ENCODE data around the gene STPG1.
A peak's percentile ranks its signal among the peaks of the same experiment; 100 is the strongest.

The STPG1 gene

DNA sequence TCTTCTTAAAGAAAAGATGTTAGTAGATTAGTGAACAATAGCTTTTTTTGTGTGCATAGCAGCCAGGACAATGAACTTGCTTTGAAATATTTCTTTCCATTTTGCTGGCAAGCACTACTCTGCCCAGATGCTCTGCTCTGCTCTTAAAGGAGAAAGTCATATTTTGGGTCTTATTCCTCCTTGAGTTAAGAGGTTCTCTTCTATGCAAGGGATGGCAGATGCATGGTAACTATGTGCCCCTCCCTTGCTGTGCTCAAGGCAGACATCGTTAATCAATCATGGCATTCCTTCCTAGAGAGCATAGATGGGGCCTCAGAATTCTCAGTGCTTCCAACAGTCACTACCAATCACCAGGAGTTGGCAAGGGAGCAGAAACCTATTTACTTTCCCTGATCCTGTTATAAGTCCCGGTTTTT, 29.7 kb upstream of the STPG1 start:
- Histone ChIP-seq H3K36me3 (ENCODE audit: insufficient read depth, low read length) (peaks cover 9% of the 10 kb centered on the region), H3K9me3 (replicated peaks; ENCODE audit: low read length) (no peaks in the 10 kb centered on the region), H3K27me3 (ENCODE audit: control insufficient read depth, insufficient read depth, low read length) (no peaks in the 10 kb centered on the region), H3K4me1 (ENCODE audit: control insufficient read depth, insufficient read depth, low read length) (peaks cover 10% of the 10 kb centered on the region), H3K4me3 (ENCODE audit: low read length) (no peak overlapping the region), H3K9ac (ENCODE audit: low read depth, low read length) (no peak overlapping the region), H3K4me2 (ENCODE audit: low read length) (no peak overlapping the region)

GRCh38 chr1:24442764-24443163, 29.2 kb upstream of the STPG1 start:
- no peak overlapping the region for H3K4me3 ChIP-seq (ENCODE audit: low read length)
- no peaks in the 10 kb centered on the region for H3K9me3 ChIP-seq (replicated peaks; ENCODE audit: low read length)
- H3K9ac ChIP-seq (ENCODE audit: low read depth, low read length) = no peak overlapping the region
- peaks cover 14% of the 10 kb centered on the region for H3K4me1 ChIP-seq (ENCODE audit: control insufficient read depth, insufficient read depth, low read length)
- H3K27me3 ChIP-seq (ENCODE audit: control insufficient read depth, insufficient read depth, low read length) = no peaks in the 10 kb centered on the region
- no peak overlapping the region for H3K4me2 ChIP-seq (ENCODE audit: low read length)
- peaks cover 9% of the 10 kb centered on the region for H3K36me3 ChIP-seq (ENCODE audit: insufficient read depth, low read length)

- H3K36me3 ChIP-seq (ENCODE audit: insufficient read depth, low read length) = peaks cover 9% of the 10 kb centered on the region
- H3K9me3 ChIP-seq (replicated peaks; ENCODE audit: low read length) = no peaks in the 10 kb centered on the region
- no peak overlapping the region for H3K9ac ChIP-seq (ENCODE audit: low read depth, low read length)
Measured at GRCh38 chr1:24441996-24442668, 28.6 kb upstream of the STPG1 start.

DNA sequence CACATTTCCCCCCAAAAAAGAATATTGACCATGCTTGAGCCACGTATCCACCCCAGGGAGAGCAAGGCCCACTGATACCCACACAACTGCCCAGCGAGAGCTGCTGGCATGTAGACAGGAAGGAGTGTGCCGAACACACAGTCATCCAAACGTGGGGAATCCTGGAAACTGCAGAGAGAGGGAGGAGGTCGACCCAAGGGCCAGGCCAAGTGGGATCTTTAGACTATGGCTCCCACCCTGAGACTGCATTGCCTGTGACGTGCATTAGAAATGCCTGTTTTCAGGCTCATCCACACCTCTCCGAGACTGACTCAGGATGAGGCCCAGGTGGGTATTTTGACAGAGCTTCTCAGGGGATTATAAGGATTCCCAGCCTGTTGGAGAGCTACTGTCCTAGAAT, 27.9 kb upstream of the STPG1 start:
- Histone ChIP-seq H3K9ac (ENCODE audit: low read depth, low read length) (no peak overlapping the region), H3K4me3 (ENCODE audit: low read length) (no peak overlapping the region), H3K27me3 (ENCODE audit: control insufficient read depth, insufficient read depth, low read length) (no peaks in the 10 kb centered on the region), H3K4me2 (ENCODE audit: low read length) (no peak overlapping the region), H3K9me3 (replicated peaks; ENCODE audit: low read length) (no peaks in the 10 kb centered on the region), H3K4me1 (ENCODE audit: control insufficient read depth, insufficient read depth, low read length) (peaks cover 18% of the 10 kb centered on the region), H3K36me3 (ENCODE audit: insufficient read depth, low read length) (peaks cover 4% of the 10 kb centered on the region)

More at GRCh38 chr1:24441996-24442668, 28.6 kb upstream of the STPG1 start:
- Histone ChIP-seq H3K4me2 (ENCODE audit: low read length) (no peak overlapping the region), H3K4me1 (ENCODE audit: control insufficient read depth, insufficient read depth, low read length) (peaks cover 18% of the 10 kb centered on the region), H3K4me3 (ENCODE audit: low read length) (no peak overlapping the region), H3K27me3 (ENCODE audit: control insufficient read depth, insufficient read depth, low read length) (no peaks in the 10 kb centered on the region)

DNA sequence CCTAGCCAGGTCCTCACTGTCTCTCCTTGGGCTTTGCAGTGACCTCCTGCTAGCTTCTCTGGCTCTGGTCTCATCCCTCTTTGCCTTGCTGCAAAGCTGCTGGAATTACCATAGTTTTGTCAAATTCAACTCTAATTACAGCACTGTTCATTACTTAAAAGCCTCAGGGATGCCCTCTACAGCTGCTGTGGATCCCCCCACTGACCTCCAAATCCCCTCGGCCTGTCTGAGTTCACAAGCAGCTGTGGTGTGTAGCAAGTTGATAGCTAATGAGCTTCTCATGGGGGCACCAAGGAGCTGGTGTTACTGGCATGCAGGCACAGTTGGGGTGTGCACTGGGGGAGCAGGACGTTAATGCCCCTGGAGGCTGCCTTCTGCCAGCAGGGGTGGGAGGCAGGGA, 26.9 kb upstream of the STPG1 start:
- no peak overlapping the region for H3K4me3 ChIP-seq (ENCODE audit: low read length)
- peaks cover 4% of the 10 kb centered on the region for H3K36me3 ChIP-seq (ENCODE audit: insufficient read depth, low read length)
- H3K4me1 ChIP-seq (ENCODE audit: control insufficient read depth, insufficient read depth, low read length) = peaks cover 18% of the 10 kb centered on the region

DNA sequence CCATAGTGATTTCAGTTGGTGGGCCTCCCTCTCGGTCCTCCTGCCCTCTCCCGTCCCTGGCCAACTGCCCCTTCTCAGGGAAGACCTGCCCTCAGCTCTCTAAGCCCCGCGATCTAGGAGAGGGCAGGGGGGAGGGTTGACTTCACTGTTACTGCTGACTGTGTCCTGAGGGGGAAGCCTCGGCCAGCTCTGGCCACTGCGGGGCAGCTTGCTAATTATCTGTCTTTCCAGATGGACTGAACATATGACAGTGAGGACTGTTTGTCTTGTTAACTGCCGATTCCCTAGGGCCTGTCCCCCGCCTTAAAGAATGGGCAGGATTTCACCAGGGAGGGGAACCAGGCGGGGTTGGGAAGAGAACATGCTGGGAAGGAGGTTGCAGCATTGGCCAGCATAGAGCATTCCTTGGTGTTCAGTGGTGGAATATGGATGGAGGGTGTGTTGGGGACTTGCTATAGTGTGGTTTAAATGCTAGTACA, 24.9 kb upstream of the STPG1 start:
- Histone ChIP-seq H3K4me1 (ENCODE audit: control insufficient read depth, insufficient read depth, low read length) (peaks cover 18% of the 10 kb centered on the region), H3K36me3 (ENCODE audit: insufficient read depth, low read length) (peaks cover 4% of the 10 kb centered on the region), H3K9me3 (replicated peaks; ENCODE audit: low read length) (no peaks in the 10 kb centered on the region), H3K9ac (ENCODE audit: low read depth, low read length) (no peak overlapping the region), H3K27me3 (ENCODE audit: control insufficient read depth, insufficient read depth, low read length) (no peaks in the 10 kb centered on the region), H3K4me3 (ENCODE audit: low read length) (no peak overlapping the region), H3K4me2 (ENCODE audit: low read length) (peak overlapping the region; percentile 32)

More for the DNA sequence above, 26.9 kb upstream of the STPG1 start:
- no peaks in the 10 kb centered on the region for H3K9me3 ChIP-seq (replicated peaks; ENCODE audit: low read length)
- no peak overlapping the region for H3K4me2 ChIP-seq (ENCODE audit: low read length)
- H3K27me3 ChIP-seq (ENCODE audit: control insufficient read depth, insufficient read depth, low read length) = no peaks in the 10 kb centered on the region
- no peak overlapping the region for H3K9ac ChIP-seq (ENCODE audit: low read depth, low read length)

DNA sequence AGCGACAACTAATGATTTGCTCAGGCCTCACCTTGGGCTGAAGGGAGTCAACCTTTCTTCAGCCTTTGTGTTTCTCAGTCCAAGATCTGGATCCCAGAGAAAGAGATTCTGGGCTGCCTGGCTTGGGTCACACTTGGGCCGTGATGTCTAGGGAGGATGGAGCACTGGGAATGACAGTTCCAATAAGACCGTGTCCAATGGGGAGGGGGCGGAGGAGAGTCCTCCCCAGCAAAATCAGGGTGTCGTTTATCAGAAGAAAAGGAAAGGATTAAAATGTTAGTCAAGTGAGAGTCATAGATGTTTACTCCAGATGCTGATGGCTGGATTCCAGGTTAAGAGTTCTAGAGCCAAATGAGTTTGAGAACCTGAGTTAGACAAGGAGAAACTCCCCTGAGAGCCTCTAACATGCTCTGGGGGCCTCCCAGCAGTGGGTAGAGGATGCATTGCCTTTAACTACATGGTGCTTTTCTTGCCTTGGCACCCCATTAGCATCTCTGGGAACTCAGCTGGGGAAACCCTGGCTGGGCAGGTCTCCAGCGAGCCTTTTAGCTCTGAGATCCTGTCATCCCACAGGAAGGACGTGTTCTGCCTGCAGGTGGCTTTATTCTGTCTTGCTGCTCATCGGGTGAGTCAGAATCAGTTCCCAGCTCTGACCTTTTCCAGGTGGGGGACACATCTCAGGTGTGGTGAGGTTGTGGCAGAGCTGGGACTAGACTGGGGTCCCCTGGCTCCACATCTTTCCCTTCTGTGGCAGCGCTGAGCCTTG, 24.2 kb upstream of the STPG1 start:
- Histone ChIP-seq H3K9ac (ENCODE audit: low read depth, low read length) (no peak overlapping the region), H3K9me3 (replicated peaks; ENCODE audit: low read length) (no peaks in the 10 kb centered on the region), H3K4me3 (ENCODE audit: low read length) (no peak overlapping the region), H3K4me2 (ENCODE audit: low read length) (no peak overlapping the region), H3K36me3 (ENCODE audit: insufficient read depth, low read length) (peaks cover 4% of the 10 kb centered on the region), H3K27me3 (ENCODE audit: control insufficient read depth, insufficient read depth, low read length) (no peaks in the 10 kb centered on the region), H3K4me1 (ENCODE audit: control insufficient read depth, insufficient read depth, low read length) (peaks cover 16% of the 10 kb centered on the region)

GRCh38 chr1:24435782-24436365, 22.3 kb upstream of the STPG1 start:
- no peak overlapping the region for H3K9ac ChIP-seq (ENCODE audit: low read depth, low read length)
- H3K9me3 ChIP-seq (replicated peaks; ENCODE audit: low read length) = no peaks in the 10 kb centered on the region
- no peaks in the 10 kb centered on the region for H3K27me3 ChIP-seq (ENCODE audit: control insufficient read depth, insufficient read depth, low read length)

GRCh38 chr1:24427545-24427862, 13.9 kb upstream of the STPG1 start:
- Histone ChIP-seq H3K4me1 (ENCODE audit: control insufficient read depth, insufficient read depth, low read length) (no peaks in the 10 kb centered on the region), H3K4me3 (ENCODE audit: low read length) (no peak overlapping the region), H3K9ac (ENCODE audit: low read depth, low read length) (no peak overlapping the region), H3K36me3 (ENCODE audit: insufficient read depth, low read length) (peaks cover 2% of the 10 kb centered on the region), H3K9me3 (replicated peaks; ENCODE audit: low read length) (no peaks in the 10 kb centered on the region), H3K4me2 (ENCODE audit: low read length) (no peak overlapping the region), H3K27me3 (ENCODE audit: control insufficient read depth, insufficient read depth, low read length) (no peaks in the 10 kb centered on the region)

More at GRCh38 chr1:24435782-24436365, 22.3 kb upstream of the STPG1 start:
- Histone ChIP-seq H3K4me3 (ENCODE audit: low read length) (no peak overlapping the region), H3K36me3 (ENCODE audit: insufficient read depth, low read length) (no peaks in the 10 kb centered on the region), H3K4me1 (ENCODE audit: control insufficient read depth, insufficient read depth, low read length) (peaks cover 14% of the 10 kb centered on the region), H3K4me2 (ENCODE audit: low read length) (no peak overlapping the region)

GRCh38 chr1:24426744-24427544, 13.4 kb upstream of the STPG1 start:
- no peaks in the 10 kb centered on the region for H3K4me1 ChIP-seq (ENCODE audit: control insufficient read depth, insufficient read depth, low read length)
- H3K9me3 ChIP-seq (replicated peaks; ENCODE audit: low read length) = no peaks in the 10 kb centered on the region
- peaks cover 7% of the 10 kb centered on the region for H3K36me3 ChIP-seq (ENCODE audit: insufficient read depth, low read length)
- H3K27me3 ChIP-seq (ENCODE audit: control insufficient read depth, insufficient read depth, low read length) = no peaks in the 10 kb centered on the region
- no peak overlapping the region for H3K4me3 ChIP-seq (ENCODE audit: low read length)
- H3K4me2 ChIP-seq (ENCODE audit: low read length) = no peak overlapping the region
- H3K9ac ChIP-seq (ENCODE audit: low read depth, low read length) = no peak overlapping the region

GRCh38 chr1:24425922-24426321, 12.3 kb upstream of the STPG1 start:
- Histone ChIP-seq H3K9me3 (replicated peaks; ENCODE audit: low read length) (no peaks in the 10 kb centered on the region), H3K4me1 (ENCODE audit: control insufficient read depth, insufficient read depth, low read length) (no peaks in the 10 kb centered on the region), H3K36me3 (ENCODE audit: insufficient read depth, low read length) (peaks cover 14% of the 10 kb centered on the region), H3K4me3 (ENCODE audit: low read length) (no peak overlapping the region), H3K4me2 (ENCODE audit: low read length) (no peak overlapping the region), H3K27me3 (ENCODE audit: control insufficient read depth, insufficient read depth, low read length) (no peaks in the 10 kb centered on the region), H3K9ac (ENCODE audit: low read depth, low read length) (no peak overlapping the region)
